T1000 (cell line): ENCODE data around the gene PRAMEF20.
"Not testable (repeated sequence)": the region's sequence is repeated elsewhere in the genome, so short reads cannot be mapped to it uniquely, and the experiment has no call there.

Experiments used
- DNase-seq: peaks from one replicate; lab custom pipeline; 2025; ENCODE audit warnings: mixed read lengths; lab: John Stamatoyannopoulos, UW

PRAMEF20 gene

GRCh38 chr1:13410150-13410549, at the start of gene PRAMEF20:
PRAMEF20 (plus strand) TSS chr1:13410450; CDS start chr1:13416355, 5,905 bp downstream.
- DNase-seq = not testable (repeated sequence)

DNA sequence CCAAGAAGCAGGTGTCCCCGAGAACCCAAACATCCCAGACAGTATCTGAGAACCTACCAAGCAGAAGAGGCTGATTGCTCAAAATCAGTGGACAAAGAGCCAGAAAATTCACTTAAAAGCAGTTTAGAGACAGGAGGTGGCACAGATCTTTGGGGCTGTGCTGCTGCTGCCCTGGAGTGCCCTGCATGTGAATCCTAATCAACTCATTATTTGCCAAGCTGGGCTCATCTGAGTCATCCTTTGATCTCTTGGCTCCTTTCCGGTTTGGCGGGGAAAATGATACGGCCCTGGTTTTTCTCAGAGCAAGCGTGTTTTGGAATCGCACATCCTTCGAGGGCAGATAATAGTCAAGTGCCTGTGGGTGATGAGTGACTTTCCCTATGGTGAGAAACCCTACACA, 47.9 kb upstream of the PRAMEF20 start:
- not testable (repeated sequence) for DNase-seq

DNA sequence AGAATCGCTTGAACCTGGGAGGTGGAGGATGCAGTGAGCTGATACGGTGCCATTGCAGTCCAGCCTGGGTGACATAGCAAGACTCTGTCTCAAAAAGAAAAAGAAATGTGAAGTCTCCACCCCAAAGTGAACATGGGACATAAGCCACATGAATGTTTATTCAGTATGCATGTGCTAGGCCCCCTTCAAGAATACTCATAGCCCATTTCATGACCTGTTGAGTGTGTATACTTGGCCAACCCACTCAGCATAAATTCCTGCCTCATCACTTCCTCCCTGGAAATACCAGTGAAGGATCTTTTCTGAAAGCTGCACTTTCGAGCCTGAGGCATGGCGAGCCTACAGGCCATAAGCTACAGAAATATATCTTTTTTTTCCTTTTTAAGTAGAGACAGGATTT, 45.3 kb upstream of the PRAMEF20 start:
- not testable (repeated sequence) for DNase-seq

DNA sequence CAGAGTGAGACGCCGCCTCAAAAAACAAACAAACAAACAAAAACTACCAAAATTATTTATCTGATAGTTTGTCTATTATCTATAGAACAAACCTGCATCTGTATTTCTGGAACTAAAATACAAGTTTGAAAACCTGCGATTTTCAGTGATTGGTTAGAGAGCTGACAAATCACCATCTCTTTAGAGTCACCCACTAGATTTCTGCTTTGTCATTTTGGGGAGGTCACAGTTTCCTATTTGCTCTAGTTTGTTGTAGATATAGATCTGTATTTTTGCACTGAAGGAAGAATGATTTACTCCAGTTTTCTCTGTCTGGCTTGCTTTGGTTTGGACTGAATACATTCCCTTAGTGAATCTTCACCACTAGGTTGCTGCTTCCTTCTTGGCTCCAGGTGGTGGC, 43.7 kb upstream of the PRAMEF20 start:
- not testable (repeated sequence) for DNase-seq

DNA sequence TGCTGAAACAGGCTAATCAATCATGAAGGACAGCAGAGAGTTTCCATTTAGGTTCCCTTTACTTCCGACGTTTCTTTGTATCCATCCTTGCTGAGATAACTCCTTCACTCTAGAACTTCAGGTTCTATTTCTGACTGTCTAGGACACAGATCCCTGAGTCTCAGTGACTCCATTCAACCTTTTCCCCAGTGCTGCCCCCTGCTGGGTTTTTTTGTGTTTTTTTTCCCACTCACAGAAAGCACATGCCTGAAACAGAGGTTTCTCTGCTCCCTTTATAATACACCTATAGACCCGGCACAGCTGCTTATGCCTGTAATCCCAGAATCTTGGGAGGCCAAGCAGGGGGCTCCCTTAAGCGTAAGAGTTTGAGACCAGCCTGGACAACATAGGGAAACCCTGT, 41.7 kb upstream of the PRAMEF20 start:
- DNase-seq = not testable (repeated sequence)

DNA sequence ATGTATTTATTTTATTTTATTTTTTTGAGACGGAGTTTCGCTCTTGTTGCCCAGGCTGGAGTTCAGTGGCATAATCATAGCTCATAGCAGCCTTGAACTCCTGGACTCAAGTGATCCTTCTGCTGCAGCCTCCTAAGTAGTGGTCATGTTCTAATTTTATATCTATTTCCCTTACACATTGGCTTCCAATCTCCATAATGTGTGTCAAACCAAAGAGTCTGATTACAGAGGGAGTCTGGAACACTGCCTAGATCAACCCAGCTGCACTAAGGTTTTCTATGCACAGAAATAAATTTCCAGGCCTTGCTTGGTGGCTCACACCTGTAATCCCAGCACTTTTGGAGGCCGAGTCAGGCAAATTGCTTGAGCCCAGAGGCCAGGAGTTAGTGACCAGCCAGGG, 31.3 kb upstream of the PRAMEF20 start:
- DNase-seq = not testable (repeated sequence)

DNA sequence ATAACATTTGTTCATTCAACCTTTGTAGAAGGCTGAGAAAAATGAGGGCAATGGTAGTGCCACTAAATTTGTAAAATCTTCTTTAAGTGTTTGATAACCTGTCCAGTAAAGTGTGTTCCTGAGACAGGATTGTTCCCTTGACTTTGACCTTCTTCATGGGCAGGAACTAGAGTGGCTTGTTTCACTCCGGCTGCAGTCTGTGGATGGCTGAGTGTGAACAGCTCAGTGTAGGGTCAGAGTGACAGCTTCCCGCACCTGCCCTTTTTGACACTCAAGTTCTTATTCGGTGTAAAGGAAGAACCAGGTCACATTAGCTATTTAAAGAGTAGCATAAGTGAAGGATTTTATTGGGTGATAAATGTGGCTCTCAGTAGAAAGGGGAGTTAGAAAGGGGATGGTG, 29.9 kb upstream of the PRAMEF20 start:
- not testable (repeated sequence) for DNase-seq

GRCh38 chr1:13389332-13389731, 20.9 kb upstream of the PRAMEF20 start, which contains the start of gene PRAMEF17:
PRAMEF17 (plus strand) TSS chr1:13389632; CDS start chr1:13389658, 26 bp downstream.
- DNase-seq = not testable (repeated sequence)

DNA sequence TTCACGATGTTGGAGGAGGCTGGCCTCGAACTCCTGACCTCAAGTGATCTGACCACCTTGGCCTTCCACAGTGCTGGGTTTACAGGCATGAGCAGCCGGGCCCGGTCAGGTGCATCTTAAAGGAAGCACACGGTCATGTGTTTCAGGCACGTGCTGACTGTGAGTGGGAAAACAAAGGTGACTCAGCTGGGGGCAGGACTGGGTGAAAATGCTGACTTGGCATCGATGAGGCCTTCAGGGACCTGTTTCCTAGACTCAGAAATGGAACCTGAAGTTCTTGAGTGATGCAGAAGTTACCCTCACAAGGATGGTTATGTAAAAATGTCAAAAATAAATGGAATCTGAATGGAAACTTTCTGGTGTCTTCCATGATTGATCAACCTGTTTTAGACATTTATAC, 17.2 kb upstream of the PRAMEF20 start:
- not testable (repeated sequence) for DNase-seq

- not testable (repeated sequence) for DNase-seq
These were observed 15.5 kb upstream of the PRAMEF20 start for GRCh38 chr1:13394761-13395160.

- not testable (repeated sequence) for DNase-seq
These were observed 14.9 kb upstream of the PRAMEF20 start for GRCh38 chr1:13395311-13395710.

- DNase-seq = no peak
These were observed 2.4 kb upstream of the PRAMEF20 start for GRCh38 chr1:13407811-13408210.

GRCh38 chr1:13430495-13430894, 20.2 kb downstream of the PRAMEF20 start:
- no peak for DNase-seq

DNA sequence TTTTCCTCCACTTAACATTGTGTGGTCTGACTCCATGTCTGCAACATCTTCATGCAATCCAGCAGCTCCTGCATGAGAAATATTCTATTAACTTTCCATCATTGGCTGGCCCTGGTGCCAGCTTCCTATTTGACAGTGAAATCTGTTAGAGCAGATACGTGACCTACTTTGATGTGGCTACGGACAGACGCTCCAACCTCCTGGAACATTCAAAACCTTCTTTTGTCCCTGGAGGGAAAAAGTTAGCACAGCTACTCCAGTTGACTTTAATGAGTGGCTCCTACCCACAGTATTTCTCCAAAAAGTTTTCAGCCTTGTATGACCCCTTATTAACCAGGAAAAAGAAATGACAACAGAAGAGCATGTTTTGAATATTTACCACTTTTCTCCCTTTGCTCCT, 22.0 kb downstream of the PRAMEF20 start:
- DNase-seq = no peak

DNA sequence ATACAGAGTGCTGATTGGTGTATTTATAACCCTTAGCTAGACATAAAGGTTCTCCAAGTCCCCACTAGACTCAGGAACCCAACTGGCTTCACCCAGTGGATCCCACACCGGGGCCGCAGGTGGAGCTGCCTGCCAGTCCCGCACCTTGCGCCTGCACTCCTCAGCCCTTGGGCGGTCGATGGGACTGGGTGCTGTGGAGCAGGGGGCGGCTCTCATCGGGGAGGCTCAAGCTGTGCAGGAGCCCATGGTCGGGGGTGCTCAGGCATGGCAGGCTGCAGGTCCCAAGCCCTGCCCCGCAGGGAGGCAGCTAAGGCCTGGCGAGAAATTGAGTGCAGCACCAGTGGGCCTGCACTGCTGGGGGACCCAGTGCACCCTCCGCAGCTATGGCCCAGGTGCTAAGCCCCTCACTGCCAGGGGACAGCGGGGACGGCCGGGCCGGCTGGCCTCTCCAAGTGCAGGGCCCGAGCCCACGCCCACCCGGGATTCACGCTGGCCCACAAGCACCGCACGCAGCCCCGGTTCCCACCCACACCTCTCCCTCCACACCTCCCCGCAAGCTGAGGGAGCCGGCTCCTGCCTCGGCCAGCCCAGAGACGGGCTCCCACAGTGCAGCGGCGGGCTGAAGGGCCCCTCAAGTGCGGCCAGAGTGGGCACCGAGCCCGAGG, 23.6 kb downstream of the PRAMEF20 start:
- DNase-seq = not testable (repeated sequence)

DNA sequence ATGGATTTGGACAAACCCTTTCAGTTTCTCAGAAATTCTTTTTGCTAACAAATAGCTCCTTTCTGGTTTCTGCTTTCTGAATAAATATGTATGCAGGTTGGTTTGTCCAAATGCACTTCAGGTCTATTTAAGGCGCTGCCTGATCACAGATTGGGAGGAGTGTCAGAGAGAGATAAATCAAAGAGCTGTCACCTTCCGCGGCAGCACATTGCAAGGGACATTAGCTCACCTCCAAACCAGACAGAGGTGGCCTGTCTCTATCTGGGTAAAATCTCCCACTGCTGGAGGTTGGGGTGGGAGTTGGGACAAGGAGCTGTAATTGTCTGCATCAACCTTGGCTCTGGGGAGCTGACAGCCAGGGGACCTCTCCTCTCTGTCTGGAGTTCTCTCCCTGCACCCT, 25.2 kb downstream of the PRAMEF20 start:
- DNase-seq = no peak

- DNase-seq = not testable (repeated sequence)
These were observed 29.0 kb downstream of the PRAMEF20 start for GRCh38 chr1:13439104-13439783.

DNA sequence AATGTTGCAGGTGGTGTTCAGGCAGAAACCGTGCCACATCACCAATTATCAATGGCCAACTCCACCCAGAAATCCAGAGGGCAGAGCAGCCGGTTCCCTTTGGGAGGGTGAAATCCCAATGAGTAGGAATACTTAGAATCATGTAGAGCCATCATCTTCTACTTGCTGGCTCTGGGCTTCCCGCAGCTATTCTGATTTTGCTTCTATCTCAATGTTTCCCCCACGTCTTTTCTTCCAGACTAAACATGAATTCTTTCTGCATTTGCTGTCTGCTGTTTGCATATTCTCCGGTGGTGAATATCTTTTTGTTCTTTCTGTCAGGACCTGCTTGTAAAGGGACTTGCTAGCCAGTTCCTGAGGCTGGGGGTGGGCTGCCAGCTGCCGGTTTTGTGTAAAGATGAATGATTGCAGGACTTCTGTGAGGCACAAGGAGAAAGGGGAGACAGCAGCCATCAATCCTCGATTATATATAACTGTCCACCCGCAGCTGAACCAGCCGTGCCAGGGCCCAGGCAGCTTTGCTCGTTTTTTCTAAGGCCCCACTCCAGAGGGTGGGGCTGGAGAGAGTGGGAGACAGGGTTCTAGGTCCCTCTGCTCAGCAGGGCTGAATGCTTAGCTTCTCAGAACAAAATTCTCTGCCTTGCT, 33.2 kb downstream of the PRAMEF20 start:
- DNase-seq = no peak

DNA sequence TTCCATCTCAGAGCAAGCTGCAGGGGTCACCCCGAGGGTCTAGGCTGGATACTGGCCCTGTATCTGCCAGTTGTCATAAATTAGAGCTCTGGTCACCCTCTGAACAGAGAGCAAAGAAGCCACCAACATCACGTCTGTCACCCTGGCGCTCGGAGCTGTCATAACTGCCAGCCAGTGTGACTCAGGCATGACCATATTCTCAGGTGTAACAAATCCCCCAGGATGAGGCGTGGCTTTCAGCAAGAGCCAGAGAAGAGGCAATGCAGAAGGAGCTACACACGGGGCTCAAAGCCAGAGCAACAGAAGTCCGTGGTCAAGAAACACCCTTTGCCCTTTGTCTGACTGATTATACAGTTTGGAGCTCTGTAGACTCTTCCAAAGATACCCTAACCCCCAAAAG, 40.0 kb downstream of the PRAMEF20 start:
- no peak for DNase-seq

GRCh38 chr1:13451399-13451965, 41.2 kb downstream of the PRAMEF20 start:
- DNase-seq = no peak

DNA sequence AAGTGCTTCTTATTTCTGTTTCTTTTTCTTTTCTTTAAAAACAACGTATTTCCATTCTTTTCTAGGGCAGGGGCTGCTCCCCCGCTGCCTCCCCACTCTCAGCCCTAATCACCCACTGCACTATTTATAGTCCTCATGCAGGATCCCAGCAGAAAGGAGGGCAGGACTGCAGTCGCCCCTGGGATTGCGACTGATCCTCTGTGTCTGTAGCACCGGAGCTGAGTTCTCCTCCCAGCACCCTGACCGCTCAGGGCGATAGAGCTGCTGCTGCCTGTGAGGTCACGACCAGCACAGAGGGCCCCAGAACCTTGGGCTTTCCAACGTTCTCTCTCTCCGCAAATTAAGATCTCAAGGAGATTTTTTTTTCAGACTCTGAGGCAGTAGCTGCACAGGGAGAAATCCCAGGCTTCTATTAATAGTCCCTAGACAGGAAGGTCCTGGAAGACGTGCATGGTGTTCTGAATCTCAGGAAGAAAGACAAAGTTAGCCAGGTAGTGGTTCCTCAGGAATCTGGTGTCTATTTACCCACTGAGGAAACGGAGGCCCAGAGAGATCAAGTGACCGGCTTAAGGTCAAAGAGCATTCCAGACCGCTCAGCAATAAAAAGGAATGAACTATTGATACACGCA, 46.8 kb downstream of the PRAMEF20 start:
- DNase-seq = no peak

DNA sequence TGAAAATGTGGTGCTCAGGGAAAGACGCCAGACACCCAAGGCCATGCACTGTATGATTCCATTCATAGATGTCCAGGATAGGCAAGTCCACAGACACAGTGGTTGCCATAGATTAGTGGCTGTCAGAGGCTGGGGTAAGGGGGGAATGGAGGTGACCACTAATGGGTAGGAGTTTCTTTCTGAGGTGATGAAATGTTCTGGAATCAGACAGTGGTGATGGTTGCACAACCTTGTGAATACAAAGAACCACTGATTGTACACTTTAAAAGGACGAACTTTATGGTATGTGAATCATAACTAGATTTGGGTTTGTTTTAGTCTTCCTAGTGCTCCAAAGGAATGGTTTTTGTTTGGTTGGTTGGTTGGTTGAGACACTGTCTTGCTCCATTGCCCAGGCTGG, 51.7 kb downstream of the PRAMEF20 start:
- no peak for DNase-seq
